Spleen (tissue), 11 donors: ENCODE measurements around the gene KRT33B. TPM values are rescaled to one million over a fixed set of nuclear protein-coding genes. Genes with fewer than 3 reads are reported as not detected.

Experiments used
- DNase-seq: peaks from one replicate; pipeline ENCODE4 v3.0.0-alpha.2; 2020
- H3K27ac ChIP-seq, 8 donors: fragments of 200-600 bp; sonication (generic) in 7 of 8; 1 replicate in 4 of 8; 2 replicates in 4 of 8; pipeline versions ENCODE4 v1.5.0 to v1.8.0; 2016 to 2021; ENCODE audit warnings: inconsistent platforms in 4 of 8, mild to moderate bottlenecking in 4 of 8, moderate library complexity in 1 of 8
- H3K27me3 ChIP-seq, 7 donors: fragments of 200-600 bp; sonication (generic) in 6 of 7; replicated peaks in 1 of 7; 1 replicate in 4 of 7; 2 replicates in 3 of 7; pipeline versions ENCODE4 v1.5.0 to v1.8.0; 2016 to 2021; ENCODE audit warnings: inconsistent platforms in 3 of 7, mild to moderate bottlenecking in 1 of 7
- H3K36me3 ChIP-seq, 6 donors: fragments of 200-600 bp; sonication (generic) in 5 of 6; 1 replicate in 4 of 6; 2 replicates in 2 of 6; pipeline versions ENCODE4 v1.5.0 to v1.8.0; 2016 to 2021; ENCODE audit warnings: inconsistent platforms in 2 of 6
- H3K4me1 ChIP-seq, 6 donors: fragments of 200-600 bp; sonication (generic) in 5 of 6; 1 replicate in 3 of 6; 2 replicates in 3 of 6; pipeline versions ENCODE4 v1.5.0 to v1.8.0; 2016 to 2021; ENCODE audit warnings: inconsistent platforms in 3 of 6
- H3K4me3 ChIP-seq, 8 donors: fragments of 200-600 bp; sonication (generic) in 7 of 8; 1 replicate in 4 of 8; 2 replicates in 4 of 8; pipeline versions ENCODE4 v1.5.0 to v1.8.0; 2016 to 2021; ENCODE audit warnings: inconsistent platforms in 4 of 8, mild to moderate bottlenecking in 4 of 8, moderate library complexity in 2 of 8
- H3K9me3 ChIP-seq, 8 donors: fragments of 200-600 bp; sonication (generic) in 7 of 8; 1 replicate in 4 of 8; 2 replicates in 4 of 8; pipeline versions ENCODE4 v1.5.0 to v1.8.0; 2016 to 2021; ENCODE audit warnings: inconsistent platforms in 4 of 8
- CTCF ChIP-seq, 11 experiments: fragments of 200-600 bp in 7 of 11; fragments of 450-650 bp in 4 of 11; sonication (generic) in 4 of 11; IDR thresholded peaks in 8 of 11; conservative IDR thresholded peaks in 3 of 11; 1 replicate in 7 of 11; 2 replicates in 4 of 11; pipeline versions ENCODE4 v1.4.0 to v1.8.0; 2016 to 2021; ENCODE audit warnings: antibody characterized with exemption in 11 of 11, inconsistent platforms in 4 of 11, mild to moderate bottlenecking in 1 of 11
- POLR2A ChIP-seq, 3 donors: fragments of 450-650 bp; IDR thresholded peaks; one replicate each; pipeline ENCODE4 v1.5.1; 2017; ENCODE audit warnings: antibody characterized with exemption in 3 of 3, mild to moderate bottlenecking in 1 of 3
- POLR2AphosphoS5 ChIP-seq, 3 donors: sonication (generic); formaldehyde crosslinking; IDR thresholded peaks; one replicate each; pipeline ENCODE4 v1.5.1; 2017; ENCODE audit warnings: antibody characterized with exemption in 3 of 3
- WGBS, 5 donors: extraction: QIAGEN DNeasy Blood & Tissue Kit in 3 of 5; methylation state at CpG; one replicate each; pipeline versions ENCODE4 v1.1.5 to v1.1.7; 2013 to 2018; 5-methylcytosine and 5-hydroxymethylcytosine counted together
- intact Hi-C: fragments of 100-400 bp; cut with DNase I; formaldehyde crosslinking; loops from one replicate; pipeline ENCODE4 v1.15.0; 2023; ENCODE audit warnings: low total_unique reads
- polyA plus RNA-seq, 3 donors: library from polyadenylated mRNA; stranded (reverse); fragments of 200-250 nt; gene quantifications; one replicate each; pipeline ENCODE4 v1.2.1, GENCODE V29; 2013
- total RNA-seq, 7 donors: library from RNA; depleted of rRNA in 3 of 7; stranded (reverse); fragments of >200 nt in 3 of 7; fragmentation: NEBNext Ultra II Directional in 4 of 7; extraction: Animal tissue kit (Norgen Biotek cat#: 25700) in 4 of 7; gene quantifications; one replicate each; pipeline versions ENCODE4 v1.1.0 to v1.2.1, GENCODE V29; 2016 to 2021
- donor health status: healthy with polysubstance abuse.
- donor health status: DM: no; HTN: no; CAD: no; lungs with moderate emphysema.
- donor health status: DM: no; HTN: no; CAD: no.
- donor health status: Bipolar disorder and iron deficiency.
- donor health status: healthy.
- donor health status: DM: no; HTN: no; CAD: no.
- donor health status: DM: yes; HTN: yes; CAD: no.

Gene KRT33B
- total and polyA plus RNA-seq, 10 donors: not detected

- intact Hi-C loops: no loop called here
- 84 to 90% (median 85%) methylated on average over 10 of the region's 10 CpGs for WGBS, 5 donors
These were observed 2.1 kb downstream of the KRT33B start for GRCh38 chr17:41367426-41368075.

GRCh38 chr17:41366070-41366469 lies 3.5 kb downstream of the KRT33B start:
- intact Hi-C loops: no loop called here
- Histone ChIP-seq H3K4me1 (no peaks in the 10 kb centered on the region), H3K4me3 (no peak overlapping the region), H3K27ac (no peak overlapping the region), H3K27me3 (peaks cover 0 to 8% (median 0%) of the 10 kb centered on the region in 7 donors), H3K36me3 (no peaks in the 10 kb centered on the region), H3K9me3 (peaks cover 0 to 4% (median 0%) of the 10 kb centered on the region in 8 donors)
- TF ChIP-seq CTCF (IDR thresholded peaks at IDR 0.05 in 8 of 11, conservative IDR thresholded peaks at IDR 0.05 in 3 of 11) (no peak), POLR2A (IDR thresholded peaks at IDR 0.05) (no peak), POLR2AphosphoS5 (IDR thresholded peaks at IDR 0.05) (no peak)
- DNase-seq: no peak

More at GRCh38 chr17:41367426-41368075, 2.1 kb downstream of the KRT33B start:
- Histone ChIP-seq H3K27ac (no peak overlapping the region), H3K36me3 (no peaks in the 10 kb centered on the region), H3K9me3 (no peaks in the 10 kb centered on the region), H3K4me3 (no peak overlapping the region), H3K4me1 (no peaks in the 10 kb centered on the region), H3K27me3 (peaks cover 0 to 8% (median 0%) of the 10 kb centered on the region in 7 donors)
- TF ChIP-seq POLR2A (IDR thresholded peaks at IDR 0.05): no peak
- no peak for TF ChIP-seq CTCF (IDR thresholded peaks at IDR 0.05 in 8 of 11, conservative IDR thresholded peaks at IDR 0.05 in 3 of 11)
- TF ChIP-seq POLR2AphosphoS5 (IDR thresholded peaks at IDR 0.05): no peak
- no peak for DNase-seq

GRCh38 chr17:41363881-41364280 lies 5.7 kb downstream of the KRT33B start:
- Histone ChIP-seq H3K4me3 (no peak overlapping the region), H3K9me3 (peaks cover 0 to 4% (median 0%) of the 10 kb centered on the region in 8 donors), H3K27me3 (no peaks in the 10 kb centered on the region), H3K4me1 (no peaks in the 10 kb centered on the region), H3K27ac (no peak overlapping the region), H3K36me3 (no peaks in the 10 kb centered on the region)
- 71 to 88% (median 80%) methylated on average over 2 of the region's 2 CpGs for WGBS, 5 donors
- no peak for DNase-seq
- TF ChIP-seq CTCF (IDR thresholded peaks at IDR 0.05 in 8 of 11, conservative IDR thresholded peaks at IDR 0.05 in 3 of 11) (no peak), POLR2A (IDR thresholded peaks at IDR 0.05) (no peak), POLR2AphosphoS5 (IDR thresholded peaks at IDR 0.05) (no peak)
- intact Hi-C loops: no loop called here

GRCh38 chr17:41360296-41360995 lies 9.2 kb downstream of the KRT33B start:
- Histone ChIP-seq H3K4me1 (no peaks in the 10 kb centered on the region), H3K36me3 (no peaks in the 10 kb centered on the region), H3K27me3 (no peaks in the 10 kb centered on the region), H3K4me3 (no peak overlapping the region), H3K27ac (no peak overlapping the region), H3K9me3 (peaks cover 0 to 4% (median 0%) of the 10 kb centered on the region in 8 donors)
- no peak for DNase-seq
- intact Hi-C loops: no loop called here
- TF ChIP-seq CTCF (IDR thresholded peaks at IDR 0.05 in 8 of 11, conservative IDR thresholded peaks at IDR 0.05 in 3 of 11) (no peak), POLR2A (IDR thresholded peaks at IDR 0.05) (no peak), POLR2AphosphoS5 (IDR thresholded peaks at IDR 0.05) (no peak)
- 78 to 90% (median 87%) methylated on average over 5 of the region's 5 CpGs for WGBS, 5 donors
